ENCODE measurements around the gene TRMT1.
A peak's percentile ranks its signal among the peaks of the same experiment; 100 is the strongest.

The TRMT1 gene

DNA sequence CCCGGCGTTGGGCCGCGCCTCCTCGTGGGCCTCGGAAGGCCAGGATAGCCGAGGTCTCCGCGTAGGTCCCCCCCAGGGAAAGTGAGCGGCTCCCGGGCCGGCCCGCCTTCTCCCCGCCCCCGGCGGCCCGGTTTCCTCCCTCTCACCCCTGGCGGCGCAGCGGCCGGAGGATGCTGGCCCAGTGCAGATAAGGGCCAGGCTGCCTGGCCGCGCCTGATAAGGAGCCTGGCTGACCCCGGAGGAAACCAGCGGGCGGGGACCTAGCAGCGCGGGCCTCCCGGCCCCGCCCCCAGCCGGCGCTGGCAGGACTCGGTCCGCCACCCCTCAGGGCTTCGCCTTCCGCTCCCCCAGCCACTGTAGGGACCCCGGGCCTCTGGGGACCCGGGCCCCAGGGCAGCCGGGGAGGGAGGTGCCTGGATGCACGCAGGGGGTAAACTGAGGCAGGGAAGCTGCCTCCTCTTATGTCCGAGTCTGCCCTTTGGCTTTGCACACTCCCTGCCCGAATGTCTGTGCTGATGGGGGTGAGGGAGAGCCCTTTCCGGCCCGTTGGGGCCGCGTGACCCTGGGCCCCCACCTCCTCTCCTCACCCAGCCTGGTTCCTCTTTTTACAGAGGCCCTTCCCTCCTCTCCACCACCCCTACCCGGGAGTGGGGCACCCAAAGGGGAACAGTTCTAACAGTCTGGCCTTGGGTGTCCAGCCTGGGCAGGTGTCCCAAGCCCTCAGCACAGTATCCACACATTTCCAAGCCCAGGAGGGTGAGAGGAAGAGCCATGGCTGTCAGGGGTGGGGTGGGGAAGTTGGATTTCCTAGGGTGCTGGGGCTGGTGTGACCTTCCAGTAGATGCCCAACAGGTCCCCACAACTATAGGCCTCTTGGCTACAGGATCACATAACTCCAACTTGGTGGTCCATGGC, 13.6 kb downstream of the TRMT1 start, which contains the start of gene LYL1:
TSS of gene LYL1 (minus strand) at position 193 of the 915 bp plus-strand sequence. CDS start 1,687 bp downstream, outside the sequence.
- DNase-seq (ENCODE audit: low read depth in 2 of 2), result no peak

DNA sequence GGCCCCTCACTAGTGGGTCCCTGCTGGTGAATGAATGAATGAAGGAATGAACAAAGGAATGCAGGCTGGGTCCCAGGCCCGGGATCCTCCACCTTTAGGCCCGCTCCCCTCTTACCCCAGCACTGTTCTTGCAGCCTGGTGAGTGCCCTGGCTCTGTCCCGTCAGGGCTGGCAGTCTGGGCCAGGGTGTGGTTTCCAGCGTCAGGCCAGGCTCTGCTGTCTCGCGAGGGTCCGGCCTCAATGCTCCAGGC, 14.2 kb downstream of the TRMT1 start:
- DNase-seq (ENCODE audit: low read depth in 2 of 2), result no peak

DNA sequence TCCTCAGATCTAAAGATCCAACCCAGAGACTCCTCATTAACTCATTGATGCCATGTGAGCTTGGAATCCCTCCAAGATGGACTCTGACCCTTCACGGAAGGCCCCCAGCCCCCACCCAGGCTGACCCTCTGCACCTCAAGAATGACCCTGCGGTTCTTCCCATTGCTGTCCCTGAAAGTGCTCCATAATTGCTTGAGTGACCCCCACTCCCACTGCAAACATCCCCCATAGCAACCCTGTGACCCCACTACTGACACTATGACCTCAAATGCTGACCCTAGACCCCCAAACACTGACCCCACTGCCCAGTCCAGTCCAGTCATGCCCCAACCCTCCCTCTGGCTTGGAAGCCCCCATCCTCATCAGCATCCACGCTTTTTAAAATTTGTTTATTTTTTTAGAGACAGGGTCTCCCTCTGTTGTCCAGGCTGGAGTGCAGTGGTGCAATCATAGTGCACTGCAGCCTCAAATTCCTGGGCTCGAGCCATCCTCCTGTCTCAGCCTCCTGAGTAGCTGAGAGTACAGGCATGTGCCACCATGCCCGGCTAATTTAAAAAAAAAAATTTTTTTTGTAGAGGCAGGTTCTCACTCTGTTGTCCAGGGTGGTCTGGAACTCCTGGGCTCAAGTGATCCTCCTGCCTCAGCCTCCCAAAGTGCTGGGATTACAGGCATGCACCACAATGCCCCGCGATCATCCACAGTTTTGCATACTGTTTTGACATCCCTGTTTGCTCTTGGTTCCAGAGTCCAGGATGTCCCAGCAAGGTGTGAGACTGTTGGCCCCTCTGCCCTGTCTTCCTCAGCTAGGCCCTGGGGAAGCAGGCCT, 14.7 kb downstream of the TRMT1 start:
- DNase-seq (ENCODE audit: low read depth in 2 of 2), result no peak

DNA sequence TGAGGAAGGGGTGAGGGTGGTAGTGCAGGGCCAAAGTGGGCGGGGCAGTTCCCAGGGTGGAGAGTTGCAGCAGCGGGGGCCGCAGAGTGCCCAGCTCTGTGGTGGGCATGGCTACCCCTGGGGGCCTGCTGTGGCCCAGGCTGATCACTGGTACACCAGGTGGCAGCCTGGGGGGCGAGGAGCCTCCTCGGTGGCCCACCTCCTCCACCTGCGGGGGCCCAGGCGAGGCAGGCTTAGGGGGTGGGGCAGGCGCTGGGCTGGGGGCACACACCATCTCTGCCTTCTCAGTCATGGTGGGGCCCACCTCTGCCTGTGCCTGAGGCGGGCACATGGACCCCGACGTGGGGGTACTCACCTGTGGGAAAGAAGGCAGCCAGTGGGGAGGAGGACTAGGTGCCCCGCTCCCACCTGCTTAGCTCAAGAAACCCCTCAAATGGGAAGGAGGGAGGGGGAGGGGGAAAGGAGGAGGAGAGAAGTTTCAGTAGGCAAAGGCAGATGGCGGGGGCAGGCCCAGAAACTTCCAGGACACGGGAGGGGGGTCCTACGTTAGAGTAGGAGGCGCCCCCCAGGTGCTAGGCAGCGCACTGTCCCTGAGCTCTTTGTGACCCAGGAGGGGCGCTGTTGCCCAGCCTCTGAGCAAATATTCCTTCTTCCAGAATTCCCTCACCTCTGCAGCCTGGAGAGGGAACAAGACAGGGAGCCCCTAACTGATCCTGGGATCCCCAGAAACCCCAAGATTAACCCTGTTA, 15.5 kb downstream of the TRMT1 start:
- no peak for DNase-seq (ENCODE audit: low read depth in 2 of 2)

DNA sequence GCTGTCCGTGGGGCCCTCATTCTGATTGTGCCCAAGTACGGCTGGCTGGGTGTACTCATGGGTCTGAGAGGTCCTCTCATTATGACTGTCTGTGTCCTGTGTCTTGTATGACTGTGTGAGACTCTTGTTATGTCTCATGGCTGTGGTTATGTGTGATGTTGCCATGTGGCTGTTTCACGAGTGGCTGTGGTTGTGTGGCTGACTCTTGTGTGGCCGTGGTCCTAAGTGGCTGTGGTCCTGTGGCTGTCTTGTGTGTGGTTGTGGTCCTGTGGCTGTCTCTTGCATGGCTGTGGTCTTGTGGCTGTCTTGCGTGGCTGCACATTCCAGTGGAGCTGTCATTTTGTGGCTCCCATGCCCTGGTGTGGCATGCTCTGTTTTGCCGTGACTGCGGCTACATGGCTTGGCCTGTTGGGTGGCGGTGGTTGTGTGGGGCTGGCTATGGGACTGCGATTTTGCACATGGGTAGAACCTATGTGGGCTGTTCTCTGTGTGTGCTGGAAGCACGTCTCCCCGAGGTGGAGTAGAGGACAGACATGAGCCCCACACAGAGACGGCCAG, 16.4 kb downstream of the TRMT1 start:
- peak; percentile 57 to 62 for DNase-seq (ENCODE audit: low read depth in 2 of 2)

DNA sequence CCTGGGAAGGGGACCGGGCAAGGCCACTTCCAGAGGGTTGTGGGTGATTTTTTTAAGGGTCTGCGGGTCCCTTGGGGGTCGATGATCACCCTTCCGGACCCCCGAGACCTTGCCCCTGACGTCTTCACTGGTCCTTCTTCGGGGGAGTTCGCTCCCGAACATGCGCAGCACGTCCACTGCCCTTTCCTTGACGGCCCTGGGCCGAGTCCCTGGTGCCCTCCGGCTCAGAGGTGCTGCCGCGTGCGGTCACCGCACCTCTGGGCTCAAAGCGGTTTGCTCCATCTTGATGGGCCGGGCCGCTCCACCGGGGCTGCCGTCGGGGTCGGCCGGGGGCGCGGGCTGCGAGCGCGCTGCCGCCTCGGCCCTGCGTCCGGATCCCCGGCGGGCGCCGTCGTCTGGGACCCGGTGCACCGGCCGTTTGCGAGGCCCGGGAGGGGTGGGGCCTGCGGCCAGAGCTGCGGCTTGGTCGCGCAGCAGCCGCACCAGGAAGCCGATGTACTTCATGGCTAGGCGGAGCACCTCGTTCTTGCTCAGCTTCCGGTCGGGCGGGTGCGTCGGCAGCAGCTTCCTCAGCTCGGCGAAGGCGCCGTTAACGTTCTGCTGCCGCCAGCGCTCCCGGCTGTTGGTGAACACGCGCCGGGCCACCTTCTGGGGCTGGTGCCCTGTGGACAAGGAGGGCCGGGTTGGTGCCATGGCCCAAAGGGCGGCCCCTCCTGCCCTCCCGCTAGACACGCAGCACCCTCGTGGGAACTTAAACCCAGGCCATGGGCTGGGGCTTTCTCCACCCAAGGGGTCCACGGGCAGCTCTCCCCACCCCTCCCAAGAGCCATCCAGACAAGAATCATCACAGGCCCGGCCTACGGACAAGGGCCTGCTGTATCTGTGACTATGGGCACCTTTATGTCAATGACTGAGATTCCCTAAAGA, 17.2 kb downstream of the TRMT1 start:
- peak; percentile 68 to 69 for DNase-seq (ENCODE audit: low read depth in 2 of 2)

DNA sequence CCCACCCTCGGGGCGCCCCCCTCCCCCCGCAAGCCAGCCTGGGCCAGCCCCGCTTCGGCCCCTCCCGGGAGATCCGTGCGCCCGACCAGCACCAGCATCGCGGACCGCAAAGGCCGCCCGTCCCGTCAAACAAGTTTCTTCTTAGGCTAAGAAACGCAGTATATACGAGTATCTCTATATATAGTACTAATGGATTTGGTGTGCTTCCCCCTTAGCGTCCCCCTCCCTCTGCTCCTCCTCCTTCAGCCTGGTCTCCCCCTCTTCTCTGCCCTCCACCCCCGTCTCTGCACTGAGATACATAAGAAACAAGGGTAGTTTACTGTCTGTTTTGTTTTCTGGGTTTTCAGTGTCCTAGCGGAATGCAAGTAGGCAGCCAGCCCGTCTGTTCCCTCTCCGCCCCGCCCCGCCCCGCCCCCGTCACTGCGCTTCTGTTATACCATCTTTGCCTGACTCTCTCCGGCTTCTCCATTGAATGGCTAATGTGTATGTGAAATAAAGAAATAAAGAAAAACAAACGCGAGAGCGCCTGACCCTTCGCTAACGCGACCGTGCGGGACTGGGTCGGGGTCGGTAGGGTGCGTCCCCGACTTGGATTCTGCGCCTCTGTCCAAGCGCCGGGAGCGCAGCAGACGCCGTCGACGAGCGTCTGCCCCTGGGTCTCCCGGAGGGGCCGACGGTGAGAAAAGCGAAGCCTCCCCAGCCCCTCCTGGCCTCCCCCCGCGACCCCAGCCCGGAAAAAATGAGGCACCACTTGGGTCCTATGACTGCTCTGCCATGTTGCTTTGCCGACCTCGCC, 18.1 kb downstream of the TRMT1 start:
- DNase-seq (ENCODE audit: low read depth in 2 of 2), result no peak

DNA sequence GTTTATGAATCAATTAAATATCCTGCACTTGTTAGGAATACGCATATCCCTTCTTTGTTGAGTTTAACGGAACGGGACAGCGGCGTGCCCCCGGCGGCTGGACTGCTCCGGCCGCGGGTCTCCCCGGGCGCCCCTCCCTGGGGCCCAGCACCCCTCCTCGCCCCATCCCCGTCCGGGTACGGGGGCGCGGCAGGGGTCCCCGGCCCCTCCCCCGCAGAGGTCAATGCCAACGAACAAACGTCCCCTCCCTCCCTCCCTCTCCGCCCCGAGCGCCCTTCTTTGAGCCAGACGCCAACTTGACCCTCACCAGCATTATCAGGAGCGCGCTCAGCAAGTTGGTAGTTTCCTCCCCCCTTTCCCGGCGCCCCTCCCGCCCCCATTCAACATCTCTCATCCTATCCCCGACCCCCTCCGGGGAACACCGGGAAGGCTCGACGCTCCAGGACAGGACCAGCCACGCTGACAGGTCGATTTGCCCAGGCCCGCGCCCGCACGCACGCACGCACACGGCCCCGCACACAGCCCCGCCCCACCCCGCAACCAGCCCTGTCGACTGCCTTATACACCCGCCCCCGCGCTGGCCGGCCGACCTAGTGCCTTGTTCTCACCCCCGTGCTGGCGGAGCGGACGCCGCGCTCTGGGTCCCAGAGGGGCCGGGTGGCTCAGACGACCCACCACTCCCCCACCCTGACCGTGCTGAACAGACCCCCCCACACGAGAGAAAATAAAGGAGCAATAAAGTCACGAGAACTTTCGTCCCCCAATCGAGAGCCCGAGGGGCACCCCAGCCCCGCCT, 18.9 kb downstream of the TRMT1 start:
- no peak for DNase-seq (ENCODE audit: low read depth in 2 of 2)

DNA sequence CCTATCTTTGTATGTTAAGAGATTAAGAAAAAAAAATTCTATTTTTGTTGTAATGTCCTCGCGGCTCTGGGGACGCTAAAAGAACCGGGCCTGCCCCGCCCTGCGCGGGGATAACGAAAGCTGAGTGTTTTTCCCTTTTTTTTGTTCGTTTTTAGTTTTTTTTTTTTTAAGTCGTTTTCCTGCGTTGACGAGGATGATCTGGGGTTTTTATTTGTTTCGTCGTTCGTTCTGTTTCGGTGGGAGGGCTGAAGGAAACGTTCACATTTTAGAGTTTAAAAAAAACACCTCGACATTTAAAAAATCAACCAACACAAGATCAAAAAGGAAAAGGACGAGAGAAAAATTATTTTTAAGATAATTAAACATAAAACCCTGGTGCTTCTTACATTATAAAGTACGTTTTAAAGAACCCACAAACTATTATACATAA, 19.5 kb downstream of the TRMT1 start:
- DNase-seq (ENCODE audit: low read depth in 2 of 2), result no peak

DNA sequence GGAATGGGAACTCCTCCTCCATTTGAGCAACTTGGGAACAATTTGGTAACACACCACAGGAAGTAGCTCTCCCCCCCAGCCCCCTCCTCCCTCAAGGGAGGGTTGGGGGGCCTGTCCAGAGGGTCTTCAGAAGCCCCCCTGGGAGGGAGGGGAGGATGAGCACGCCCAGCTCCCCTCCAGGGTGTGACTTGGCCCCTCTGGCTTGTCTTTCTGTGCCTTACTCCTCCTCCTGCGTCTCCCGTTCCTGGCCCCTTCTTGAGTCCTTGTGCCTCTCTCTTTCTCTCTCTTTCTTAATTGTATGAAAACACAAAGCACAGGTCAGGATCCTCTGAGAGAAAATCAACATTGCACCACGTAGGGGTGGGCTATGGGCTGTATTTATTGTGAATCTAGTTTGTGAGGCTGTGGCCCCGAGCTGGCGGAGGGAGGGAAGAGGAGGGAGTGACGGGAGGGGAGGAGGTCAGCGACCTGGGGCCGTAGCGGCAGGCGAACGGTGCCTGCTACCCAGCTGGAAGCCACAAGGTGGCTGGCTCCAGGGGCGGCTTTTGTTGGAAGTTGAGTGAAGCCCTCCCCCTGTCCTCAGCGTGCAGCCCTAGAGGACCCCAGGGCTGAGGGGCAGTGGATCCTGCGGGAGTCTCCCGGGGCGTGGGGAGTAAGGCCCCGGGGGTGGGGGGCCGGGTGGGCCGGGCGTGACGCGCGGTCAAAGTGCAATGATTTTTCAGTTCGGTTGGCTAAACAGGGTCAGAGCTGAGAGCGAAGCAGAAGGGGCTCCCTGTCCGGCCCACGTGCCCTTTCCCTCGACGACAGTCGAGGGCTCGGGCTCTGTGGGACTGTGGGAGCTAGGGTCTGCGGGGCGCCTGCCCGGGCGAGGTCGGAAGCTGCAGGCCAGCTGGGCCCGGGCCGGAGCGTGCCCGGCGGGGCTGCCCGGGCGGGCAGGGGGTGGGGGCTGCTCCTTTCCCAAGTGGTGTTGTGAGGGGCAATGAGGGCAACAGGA, 20.3 kb downstream of the TRMT1 start:
- DNase-seq (ENCODE audit: low read depth in 2 of 2), result no peak

DNA sequence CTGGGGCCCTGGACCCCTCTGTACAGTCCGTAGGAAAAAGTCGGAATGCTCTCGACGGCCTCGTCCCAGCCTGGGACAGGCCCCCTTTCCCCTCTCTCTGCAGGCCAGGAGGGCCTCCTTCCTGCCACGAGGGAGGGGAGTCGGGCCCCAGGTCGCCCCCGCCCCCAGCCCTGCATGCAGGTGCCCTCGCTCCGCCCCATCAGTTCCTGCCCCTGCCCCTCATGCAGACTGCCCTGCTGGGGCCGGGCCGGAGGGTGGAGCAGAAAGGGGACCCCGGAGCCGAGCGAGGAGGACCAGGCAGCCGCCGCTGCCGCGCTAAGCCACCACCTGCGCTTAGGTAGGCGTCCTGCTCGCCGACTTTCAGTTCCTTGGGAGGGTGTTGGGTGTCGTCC, 21.2 kb downstream of the TRMT1 start:
- DNase-seq (ENCODE audit: low read depth in 2 of 2), result no peak

DNA sequence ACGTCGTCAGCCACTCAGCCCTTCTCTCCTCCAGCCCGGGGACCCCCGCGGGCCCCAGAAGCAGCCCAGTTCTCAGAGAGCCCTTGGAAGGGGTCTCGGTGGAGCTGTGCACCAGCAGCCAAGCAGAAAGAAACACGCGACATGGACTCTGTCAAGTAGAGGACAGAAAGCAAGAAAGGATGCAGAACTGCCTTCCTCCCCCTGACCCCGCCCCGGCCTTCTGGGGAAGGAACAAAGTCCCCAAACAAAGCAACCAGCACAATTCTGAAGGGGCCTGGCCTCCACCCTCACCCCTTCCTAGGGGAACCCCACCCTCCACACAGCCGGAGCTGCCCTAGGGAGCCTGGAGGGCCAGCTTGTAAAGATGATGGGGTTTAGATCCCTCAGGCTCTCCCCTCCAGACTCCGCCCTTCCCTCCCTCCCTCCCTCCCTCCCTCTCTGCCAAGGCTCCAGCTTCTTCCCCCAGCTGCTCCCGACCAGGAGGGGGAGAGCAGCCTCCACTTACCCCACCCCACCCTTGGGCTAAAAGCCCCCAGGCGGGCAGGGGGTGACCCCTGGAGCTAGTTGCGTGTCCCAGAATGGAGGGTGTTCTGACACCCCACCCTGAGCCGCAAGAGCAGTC, 21.7 kb downstream of the TRMT1 start:
- no peak for DNase-seq (ENCODE audit: low read depth in 2 of 2)

DNA sequence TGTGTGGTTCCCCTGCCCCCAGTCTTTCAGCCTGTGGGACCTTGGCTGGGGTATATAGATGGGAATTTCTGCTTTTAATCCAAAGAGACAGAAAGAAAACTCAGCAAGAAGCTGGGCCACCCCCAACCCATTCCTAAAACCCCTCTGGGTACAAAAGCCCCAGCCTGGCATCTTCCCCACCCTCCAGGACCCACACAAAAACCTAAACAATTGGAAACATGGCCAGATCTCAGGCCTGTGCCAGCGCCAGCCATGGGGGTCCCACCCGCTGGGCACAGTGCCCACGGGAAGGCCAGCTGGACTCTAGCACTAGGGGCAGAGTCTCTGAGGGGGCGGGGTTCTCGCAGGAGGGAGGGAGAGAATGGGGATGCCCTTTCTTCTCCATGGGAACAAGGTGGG, 22.4 kb downstream of the TRMT1 start:
- no peak for DNase-seq (ENCODE audit: low read depth in 2 of 2)

DNA sequence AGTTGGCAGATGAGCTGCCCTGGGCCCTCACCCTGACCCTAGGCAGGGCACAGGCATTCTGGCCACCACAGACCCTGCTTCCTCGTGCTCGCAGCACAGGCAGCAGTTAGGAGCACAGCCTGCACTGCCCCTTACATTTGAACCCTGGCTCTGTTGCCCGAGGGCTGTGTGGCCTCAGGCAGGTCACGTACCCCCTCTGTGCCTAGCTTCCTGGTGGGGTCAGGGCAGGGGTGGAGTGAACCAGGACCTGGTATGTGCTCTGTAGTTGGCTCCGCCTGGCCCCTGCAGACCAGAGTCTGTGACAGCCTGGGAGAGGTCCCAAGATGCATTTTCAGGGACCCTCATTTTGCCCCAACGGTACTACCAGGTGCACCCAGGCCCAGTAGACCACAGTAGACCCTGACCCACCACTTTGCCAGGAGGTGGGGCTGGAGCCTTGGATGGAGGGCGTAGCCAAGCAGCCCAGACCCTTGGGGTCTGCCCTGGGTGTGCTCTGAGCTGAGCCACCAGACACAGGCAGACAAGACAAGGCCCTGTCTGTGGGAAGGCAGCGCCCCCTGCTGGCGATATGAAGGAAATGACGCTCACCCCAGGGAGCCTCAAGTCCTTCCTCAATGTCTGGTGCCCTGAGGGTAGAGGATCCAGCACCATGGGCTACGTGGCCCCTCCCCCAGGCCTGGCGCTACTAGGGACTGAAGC, 23.0 kb downstream of the TRMT1 start:
- peak; percentile 65 to 72 for DNase-seq (ENCODE audit: low read depth in 2 of 2)

DNA sequence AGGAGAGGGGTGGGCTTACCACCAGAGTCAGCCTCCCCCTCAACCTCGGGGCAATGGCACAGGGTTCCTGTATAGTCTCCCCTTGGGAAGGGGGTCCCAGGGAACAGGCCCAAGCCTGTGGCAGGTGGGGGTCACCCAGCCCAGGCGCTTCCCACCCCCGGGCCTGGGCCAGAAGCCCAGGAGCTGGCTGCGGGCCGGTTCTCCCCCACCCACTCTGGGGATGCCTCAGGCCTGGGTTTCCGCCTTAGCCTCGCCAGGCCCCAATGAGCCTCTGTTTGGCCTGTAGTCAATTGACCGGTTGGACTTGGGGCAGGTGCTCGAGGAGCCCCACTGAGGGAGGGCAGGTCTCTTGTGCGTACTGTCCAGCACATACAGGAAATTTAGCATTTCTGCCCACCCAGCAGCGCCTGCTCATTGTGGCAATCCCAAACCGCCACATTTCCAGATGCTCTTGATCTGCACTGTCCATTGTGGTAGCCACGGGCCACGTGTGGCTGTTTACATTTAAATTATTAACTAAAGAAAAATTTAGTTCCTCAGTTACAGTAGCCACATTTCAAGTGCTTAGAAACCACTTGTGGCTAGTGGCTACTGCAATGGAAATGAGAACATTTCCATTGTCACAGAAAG, 23.8 kb downstream of the TRMT1 start:
- DNase-seq (ENCODE audit: low read depth in 2 of 2), result no peak

DNA sequence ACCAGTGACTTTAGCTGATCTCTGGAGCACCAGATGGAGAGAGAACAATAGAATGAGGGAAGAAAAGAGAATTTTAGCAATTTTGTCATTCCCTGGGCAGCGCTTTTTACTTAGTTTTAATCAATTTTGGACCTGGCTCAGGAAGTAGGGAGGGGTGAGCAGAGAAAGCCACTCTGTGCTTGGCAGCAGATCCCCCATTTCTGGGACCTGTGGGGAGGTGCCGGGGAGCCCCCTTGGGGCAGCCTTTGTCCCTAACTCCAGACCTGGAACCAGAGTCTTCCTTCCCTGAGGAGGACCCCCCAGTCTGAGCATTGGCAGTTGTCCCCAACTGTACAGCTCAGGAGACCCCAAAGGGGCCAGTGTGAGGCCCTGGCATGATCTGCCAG, 24.4 kb downstream of the TRMT1 start:
- no peak for DNase-seq (ENCODE audit: low read depth in 2 of 2)
